ENCODE measurements around the gene FITM1.

FITM1 gene

GRCh38 chr14:24121210-24121609 lies 9.2 kb upstream of the FITM1 start:
- no peak for FAIRE-seq

GRCh38 chr14:24122416-24122815 lies 8.0 kb upstream of the FITM1 start:
- no peak for FAIRE-seq

GRCh38 chr14:24122898-24123297 lies 7.6 kb upstream of the FITM1 start:
- FAIRE-seq = no peak

DNA sequence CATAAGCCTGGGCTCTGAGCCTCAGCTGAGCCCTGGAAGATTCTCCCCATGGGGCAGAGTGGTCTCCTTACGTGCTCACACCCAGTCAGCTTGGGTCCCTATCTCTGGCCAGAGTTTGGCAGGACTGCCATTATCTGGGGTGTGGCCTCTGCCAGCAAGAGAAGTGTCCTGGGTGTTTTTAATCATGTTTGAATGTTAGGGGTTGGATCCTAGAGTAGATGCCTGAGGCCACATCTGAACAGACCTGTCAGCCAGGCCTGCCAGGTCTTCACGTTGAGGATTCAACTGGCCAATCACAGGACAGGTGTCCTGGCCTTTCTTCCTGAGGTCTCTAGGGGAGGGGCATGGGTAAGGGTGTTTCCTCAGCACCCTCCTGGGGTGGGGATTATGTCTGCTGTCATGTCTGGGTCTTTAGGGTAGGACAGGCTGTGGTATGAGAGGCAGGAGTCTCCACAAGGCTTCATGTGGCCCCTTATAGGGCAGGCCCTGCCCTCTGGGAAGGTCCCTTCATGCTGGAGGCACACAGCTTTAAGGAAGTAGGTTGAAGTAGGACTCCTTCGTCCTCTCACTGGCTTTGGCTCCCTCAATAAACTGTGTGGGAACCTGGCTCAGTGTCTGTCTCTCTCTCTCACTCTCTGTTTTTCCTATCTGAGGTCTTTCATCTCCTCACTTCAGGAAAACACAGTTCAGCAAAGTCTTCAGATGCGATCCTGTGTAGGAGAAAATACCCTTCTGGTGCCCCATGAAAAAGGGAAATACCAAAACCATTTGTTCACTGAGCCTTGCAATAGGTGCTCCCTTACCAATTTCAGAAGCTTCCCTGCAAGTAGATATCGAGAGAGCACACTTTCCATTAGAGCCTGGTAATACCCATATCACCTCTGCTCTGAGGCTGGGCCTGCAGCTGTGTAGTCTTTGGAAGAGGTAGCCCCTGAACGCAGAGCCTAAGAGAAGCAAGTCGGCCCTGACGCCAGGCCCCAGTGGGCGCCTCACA lies 6.7 kb upstream of the FITM1 start:
- FAIRE-seq = no peak

- no peak for FAIRE-seq
These were observed 3.5 kb upstream of the FITM1 start for GRCh38 chr14:24126939-24127338.

GRCh38 chr14:24127673-24128072 lies 2.8 kb upstream of the FITM1 start:
- FAIRE-seq = no peak

DNA sequence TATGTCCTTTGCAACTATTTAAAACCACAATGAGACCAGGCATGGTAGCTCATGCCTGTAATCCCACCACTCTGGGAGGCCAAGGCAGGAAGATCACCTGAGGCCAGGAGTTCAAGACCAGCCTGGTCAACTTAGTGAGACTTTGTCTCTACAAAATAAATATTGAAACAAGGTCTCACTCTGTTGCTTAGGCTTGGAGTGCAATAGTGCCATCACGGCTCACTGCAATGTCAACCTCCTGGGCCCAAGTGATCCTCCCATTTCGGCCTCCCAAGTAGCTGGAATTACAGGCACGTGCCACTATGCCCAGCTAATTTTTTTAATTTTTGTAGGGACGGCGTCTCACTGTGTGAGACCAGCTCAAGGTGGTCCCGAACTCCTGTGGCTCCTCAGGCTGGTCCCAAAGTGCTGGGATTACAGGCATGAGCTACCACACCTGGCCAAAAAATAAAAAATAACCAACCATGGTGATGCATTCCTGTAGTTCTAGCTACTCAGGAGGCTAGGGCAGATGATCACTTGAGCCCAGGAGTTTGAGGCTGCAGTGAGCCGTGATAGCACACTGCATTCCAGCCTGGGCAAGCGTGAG lies 955 bp upstream of the FITM1 start:
- no peak for FAIRE-seq

- no peak for FAIRE-seq
These were observed 474 bp downstream of the FITM1 start for GRCh38 chr14:24130717-24131548.

GRCh38 chr14:24131549-24131966 lies 1.1 kb downstream of the FITM1 start:
- FAIRE-seq = no peak

GRCh38 chr14:24132061-24132685 lies 1.7 kb downstream of the FITM1 start:
- no peak for FAIRE-seq

DNA sequence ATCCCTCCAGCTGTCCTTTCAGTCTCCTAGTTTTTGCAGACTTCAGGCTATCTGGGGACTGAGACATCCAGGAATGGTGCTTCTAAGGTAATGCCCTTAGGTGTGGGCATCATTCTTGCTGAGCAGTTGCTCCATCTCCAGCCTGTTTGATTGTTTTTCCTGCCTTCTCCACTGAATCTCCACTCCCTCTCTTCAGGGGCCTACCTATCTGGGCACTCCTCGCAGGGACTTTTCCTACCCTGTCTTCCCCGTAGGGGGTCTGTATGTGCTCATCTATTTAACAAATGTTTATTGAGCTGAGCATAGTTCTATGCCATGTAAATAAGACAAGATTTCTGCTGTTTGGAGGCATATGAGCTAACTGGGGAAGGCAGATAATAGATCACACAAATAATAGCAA lies 2.5 kb downstream of the FITM1 start:
- FAIRE-seq = no peak

GRCh38 chr14:24133735-24134134 lies 3.3 kb downstream of the FITM1 start:
- no peak for FAIRE-seq

- no peak for FAIRE-seq
These were observed 5.0 kb downstream of the FITM1 start for GRCh38 chr14:24135584-24135833.

GRCh38 chr14:24135834-24136683 lies 5.6 kb downstream of the FITM1 start, which contains the start of gene PSME1:
PSME1 (plus strand) TSS chr14:24136194; CDS start chr14:24136263, 69 bp downstream.
- no peak for FAIRE-seq

DNA sequence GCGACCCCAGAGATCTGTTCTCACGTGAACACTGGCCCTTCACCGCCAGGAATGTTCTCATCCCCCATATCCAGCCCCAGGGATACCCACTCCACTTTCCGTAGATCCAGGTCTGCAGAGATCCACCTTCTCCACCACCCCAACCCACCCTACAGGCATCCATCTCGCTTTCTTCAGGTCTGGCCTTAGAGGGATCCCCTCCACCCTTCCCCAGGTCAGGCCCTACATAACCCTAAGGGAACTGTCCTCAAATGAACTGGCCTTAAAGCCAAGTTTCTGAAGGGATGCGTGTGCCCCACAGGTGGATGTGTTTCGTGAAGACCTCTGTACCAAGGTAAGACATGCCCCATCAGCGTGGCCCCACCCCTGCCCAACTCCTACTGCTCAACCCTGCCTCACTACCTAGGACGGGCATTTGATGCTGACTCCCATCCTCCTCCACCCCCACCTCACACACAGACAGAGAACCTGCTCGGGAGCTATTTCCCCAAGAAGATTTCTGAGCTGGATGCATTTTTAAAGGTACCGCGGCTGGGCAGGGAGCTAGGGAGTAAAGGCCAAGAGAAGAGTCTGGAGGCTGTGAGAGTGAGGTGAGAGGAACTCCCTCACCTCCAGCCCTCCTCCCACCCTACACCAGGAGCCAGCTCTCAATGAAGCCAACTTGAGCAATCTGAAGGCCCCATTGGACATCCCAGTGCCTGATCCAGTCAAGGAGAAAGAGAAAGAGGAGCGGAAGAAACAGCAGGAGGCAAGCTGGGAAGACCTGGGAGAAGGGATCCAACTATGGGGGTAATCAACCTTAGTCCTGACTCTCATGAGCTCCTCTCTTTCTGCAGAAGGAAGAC lies 6.4 kb downstream of the FITM1 start:
- FAIRE-seq = no peak

- no peak for FAIRE-seq
These were observed 7.3 kb downstream of the FITM1 start for GRCh38 chr14:24137529-24138395.

- FAIRE-seq = no peak
These were observed 8.2 kb downstream of the FITM1 start for GRCh38 chr14:24138396-24139271.

DNA sequence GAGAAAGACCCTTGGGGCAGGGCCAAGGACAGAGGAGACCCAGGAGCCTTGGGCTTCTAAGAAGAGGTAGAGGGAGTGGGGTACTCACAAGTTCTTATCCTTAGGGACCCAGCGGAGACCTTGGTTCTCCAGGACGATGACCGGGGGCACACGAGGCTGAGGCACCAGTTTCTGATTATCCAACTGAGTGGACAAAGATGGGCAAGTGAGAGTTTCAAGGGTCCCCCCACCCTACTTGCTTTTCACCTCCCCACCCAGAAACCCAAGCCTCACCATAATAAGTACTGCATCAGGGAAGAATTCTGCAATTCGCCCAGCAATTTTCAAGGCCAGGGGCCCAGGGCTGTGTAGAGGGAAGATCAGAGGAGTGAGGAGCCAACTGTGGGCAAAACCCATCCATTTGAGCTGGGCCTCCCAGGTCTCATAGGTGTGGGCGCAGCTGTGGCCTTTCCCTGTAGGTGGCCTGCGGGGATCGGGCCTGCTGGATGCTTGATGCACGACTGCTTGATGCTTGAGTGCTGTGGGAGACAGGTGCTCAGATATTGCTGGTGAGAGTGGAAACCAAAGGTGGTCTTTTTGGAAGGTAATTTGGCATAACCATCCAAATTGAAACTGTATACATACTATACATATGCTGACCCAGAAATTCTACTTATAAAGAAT lies 8.9 kb downstream of the FITM1 start:
- no peak for FAIRE-seq

Measured in islet of Langerhans (tissue), 1 donor.